Fibroblast of mammary gland (primary cell): Measurements from ENCODE around the gene TJP2.

Experiments used
- DNase-seq: peaks from one replicate; pipeline ENCODE4 v3.0.0-alpha.2; 2010; ENCODE audit warnings: low read depth
- H3K4me3 ChIP-seq: 2 replicates; pipeline ENCODE4 v1.5.1; 2011; ENCODE audit warnings: low read depth, mild to moderate bottlenecking, low read length, moderate library complexity; ENCODE audit not compliant: control insufficient read depth
- TF ChIP-seq, protein P1 (sequence below): conservative IDR thresholded peaks from 2 replicates; pipeline ENCODE4 v1.5.1; 2011; ENCODE audit warnings: low read depth, low read length, inconsistent platforms; ENCODE audit not compliant: control insufficient read depth, insufficient read depth

Gene TJP2

GRCh38 chr9:69178583-69179011 lies 4.5 kb downstream of the TJP2 start:
- TF ChIP-seq, protein P1, sequence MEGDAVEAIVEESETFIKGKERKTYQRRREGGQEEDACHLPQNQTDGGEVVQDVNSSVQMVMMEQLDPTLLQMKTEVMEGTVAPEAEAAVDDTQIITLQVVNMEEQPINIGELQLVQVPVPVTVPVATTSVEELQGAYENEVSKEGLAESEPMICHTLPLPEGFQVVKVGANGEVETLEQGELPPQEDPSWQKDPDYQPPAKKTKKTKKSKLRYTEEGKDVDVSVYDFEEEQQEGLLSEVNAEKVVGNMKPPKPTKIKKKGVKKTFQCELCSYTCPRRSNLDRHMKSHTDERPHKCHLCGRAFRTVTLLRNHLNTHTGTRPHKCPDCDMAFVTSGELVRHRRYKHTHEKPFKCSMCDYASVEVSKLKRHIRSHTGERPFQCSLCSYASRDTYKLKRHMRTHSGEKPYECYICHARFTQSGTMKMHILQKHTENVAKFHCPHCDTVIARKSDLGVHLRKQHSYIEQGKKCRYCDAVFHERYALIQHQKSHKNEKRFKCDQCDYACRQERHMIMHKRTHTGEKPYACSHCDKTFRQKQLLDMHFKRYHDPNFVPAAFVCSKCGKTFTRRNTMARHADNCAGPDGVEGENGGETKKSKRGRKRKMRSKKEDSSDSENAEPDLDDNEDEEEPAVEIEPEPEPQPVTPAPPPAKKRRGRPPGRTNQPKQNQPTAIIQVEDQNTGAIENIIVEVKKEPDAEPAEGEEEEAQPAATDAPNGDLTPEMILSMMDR, result no peak
- H3K4me3 ChIP-seq, result no peak overlapping the region
- DNase-seq, result no peak

DNA sequence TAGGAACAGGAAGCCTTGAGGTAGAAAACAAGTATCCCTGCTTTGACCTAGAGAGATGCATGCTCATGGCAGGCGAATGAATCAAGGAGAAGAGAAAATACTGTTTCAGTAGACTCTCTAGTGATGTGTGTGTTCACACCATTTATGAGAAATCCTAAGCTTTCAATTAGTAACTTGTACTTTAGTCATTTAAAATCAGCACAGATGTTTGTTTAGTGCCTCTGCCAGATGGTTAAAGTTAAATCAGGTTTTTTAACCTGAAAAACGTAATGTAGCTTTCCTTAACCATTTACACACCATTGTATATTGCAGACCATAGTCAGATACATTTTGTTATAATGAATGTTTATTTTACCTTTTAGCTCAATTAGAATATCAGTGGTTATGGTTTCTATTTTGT lies 5.0 kb downstream of the TJP2 start:
- TF ChIP-seq, protein P1, result no peak
- DNase-seq, result no peak
- no peak overlapping the region for H3K4me3 ChIP-seq

DNA sequence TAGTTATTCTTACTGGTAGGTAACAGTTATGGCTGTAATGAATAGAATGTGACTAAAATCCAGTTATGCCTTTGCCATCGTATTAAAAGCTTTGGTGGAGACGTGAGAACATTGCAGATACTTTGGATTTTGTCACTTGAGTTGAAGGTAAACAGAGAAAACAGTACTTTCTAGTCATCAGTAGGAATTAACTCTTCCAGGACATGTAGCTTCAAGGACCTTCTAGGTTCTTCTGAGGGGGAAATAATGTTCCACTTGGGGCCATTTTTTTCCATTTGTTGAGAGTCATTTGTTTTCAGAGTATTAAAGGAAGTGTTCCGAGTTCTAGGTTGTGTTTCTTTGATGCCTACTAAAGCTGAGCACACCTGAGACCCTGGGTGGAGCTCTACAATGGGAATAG lies 6.1 kb downstream of the TJP2 start:
- TF ChIP-seq, protein P1, result no peak
- no peak overlapping the region for H3K4me3 ChIP-seq
- no peak for DNase-seq

- peak; percentile 97 for DNase-seq
- no peak overlapping the region for H3K4me3 ChIP-seq
- TF ChIP-seq, protein P1, result no peak
These were observed 6.6 kb downstream of the TJP2 start for GRCh38 chr9:69180670-69181069.

DNA sequence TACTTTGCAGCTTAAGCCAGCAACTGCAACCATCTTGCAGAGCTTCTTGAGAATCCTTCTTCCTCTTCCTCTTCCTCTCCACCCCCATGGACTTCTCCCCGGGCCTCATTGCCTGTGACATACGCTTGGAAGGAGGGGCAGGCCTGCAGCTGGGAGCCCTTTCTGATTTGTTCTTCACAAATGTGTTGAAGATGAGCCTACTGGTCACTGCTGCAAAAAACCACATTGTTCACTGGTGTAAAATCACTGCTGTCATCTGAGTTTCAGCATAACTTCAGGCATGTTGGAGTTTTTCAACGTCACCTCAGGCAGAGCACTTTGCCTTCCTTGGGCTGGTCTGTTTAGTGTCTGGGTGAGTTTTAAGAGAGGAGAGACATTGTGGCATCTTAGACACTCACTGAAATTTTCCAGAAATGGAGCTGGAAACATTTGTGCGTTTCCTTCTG lies 7.9 kb downstream of the TJP2 start:
- DNase-seq, result no peak
- no peak overlapping the region for H3K4me3 ChIP-seq
- TF ChIP-seq, protein P1, result no peak

GRCh38 chr9:69184266-69184665 lies 10.2 kb downstream of the TJP2 start:
- TF ChIP-seq, protein P1, result no peak
- H3K4me3 ChIP-seq, result no peak overlapping the region
- DNase-seq, result no peak
